IPS DF 6.9 (cell line): ENCODE data around the gene DLK2.

Experiments
- DNase-seq: peaks from one replicate; pipeline ENCODE4 v3.0.0-alpha.2; 2013; ENCODE audit warnings: low read depth, low spot score
- H3K27ac ChIP-seq: one replicate; pipeline ENCODE4 v1.5.1; 2013; ENCODE audit warnings: low read length, control low read depth
- H3K27me3 ChIP-seq: 2 replicates; pipeline ENCODE4 v1.6.1; 2013; ENCODE audit warnings: mild to moderate bottlenecking, low read length; ENCODE audit not compliant: control insufficient read depth, insufficient read depth
- H3K36me3 ChIP-seq: 2 replicates; pipeline ENCODE4 v1.6.1; 2013; ENCODE audit warnings: low read length; ENCODE audit not compliant: control insufficient read depth, insufficient read depth
- H3K4me1 ChIP-seq: 2 replicates; pipeline ENCODE4 v1.6.1; 2013; ENCODE audit warnings: low read length; ENCODE audit not compliant: control insufficient read depth, insufficient read depth
- H3K4me3 ChIP-seq: 2 replicates; pipeline ENCODE4 v1.5.1; 2013; ENCODE audit warnings: mild to moderate bottlenecking, low read length
- H3K9me3 ChIP-seq: 2 replicates; pipeline ENCODE4 v1.6.1; 2013; ENCODE audit warnings: low read length, inconsistent platforms; ENCODE audit not compliant: control insufficient read depth, insufficient read depth
- WGBS: extraction: QIAGEN DNeasy Blood & Tissue Kit; methylation state at CpG from one replicate; pipeline ENCODE4 v1.1.7; 2013; ENCODE audit warnings: mixed read lengths, missing lambda C conversion rate; ENCODE audit not compliant: insufficient read length, insufficient coverage; 5-methylcytosine and 5-hydroxymethylcytosine counted together

Gene DLK2

DNA sequence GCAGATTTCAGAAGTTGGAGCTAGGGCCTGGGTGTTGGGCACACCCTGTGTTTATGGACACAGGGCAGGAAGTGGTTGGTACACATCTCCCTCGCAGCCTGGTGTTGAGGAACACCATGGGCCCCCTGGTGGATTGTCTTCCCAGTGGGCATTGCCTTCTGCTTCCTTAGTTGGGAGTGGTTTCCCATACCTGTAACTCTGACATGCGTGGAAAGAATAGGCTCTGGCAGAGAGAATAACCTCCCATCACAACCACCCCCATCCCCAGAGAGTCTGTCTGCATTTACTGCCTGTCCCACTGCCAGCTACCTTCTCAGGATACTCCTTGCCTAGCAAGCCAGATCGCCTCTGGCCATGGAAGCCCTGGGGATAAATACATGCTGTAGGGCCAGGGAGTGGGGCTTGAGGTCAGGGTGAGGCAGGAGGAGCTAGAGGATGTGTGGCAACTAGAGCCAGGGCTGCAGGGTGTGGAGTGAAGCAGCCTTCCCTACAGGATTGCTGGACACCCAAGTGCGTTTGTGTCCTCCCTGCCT is 40.1 kb upstream of the DLK2 start:
- Histone ChIP-seq H3K4me3 (no peak overlapping the region), H3K36me3 (peaks cover 13% of the 10 kb centered on the region), H3K4me1 (peaks cover 10% of the 10 kb centered on the region), H3K9me3 (no peaks in the 10 kb centered on the region), H3K27ac (no peak overlapping the region), H3K27me3 (no peaks in the 10 kb centered on the region)
- no peak for DNase-seq
- no CpG with 5 or more reads among the region's 4 CpGs for WGBS

DNA sequence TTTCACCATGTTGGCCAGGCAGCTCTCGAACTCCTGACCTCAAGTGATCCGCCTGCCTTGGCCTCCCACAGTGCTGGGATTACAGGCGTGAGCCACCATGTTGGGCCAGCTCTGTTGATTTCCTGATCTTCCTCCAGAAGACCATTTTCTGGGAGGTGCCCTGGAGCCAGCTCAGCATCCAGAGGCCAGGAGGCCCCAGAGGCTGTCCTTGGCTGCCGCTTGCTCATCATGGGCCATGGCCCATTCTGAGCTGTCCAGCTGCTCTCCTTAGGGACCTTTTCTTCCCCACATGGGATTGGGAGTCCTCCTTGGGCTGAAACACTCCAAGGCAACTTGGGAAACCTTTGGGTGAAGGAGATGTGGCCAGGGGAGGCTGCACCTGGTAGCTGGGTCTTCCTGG is 39.4 kb upstream of the DLK2 start:
- WGBS, result no CpG with 5 or more reads among the region's 4 CpGs
- no peak overlapping the region for H3K27ac ChIP-seq
- peaks cover 10% of the 10 kb centered on the region for H3K4me1 ChIP-seq
- H3K36me3 ChIP-seq, result peaks cover 10% of the 10 kb centered on the region
- no peaks in the 10 kb centered on the region for H3K9me3 ChIP-seq
- H3K27me3 ChIP-seq, result no peaks in the 10 kb centered on the region
- no peak for DNase-seq
- H3K4me3 ChIP-seq, result no peak overlapping the region

DNA sequence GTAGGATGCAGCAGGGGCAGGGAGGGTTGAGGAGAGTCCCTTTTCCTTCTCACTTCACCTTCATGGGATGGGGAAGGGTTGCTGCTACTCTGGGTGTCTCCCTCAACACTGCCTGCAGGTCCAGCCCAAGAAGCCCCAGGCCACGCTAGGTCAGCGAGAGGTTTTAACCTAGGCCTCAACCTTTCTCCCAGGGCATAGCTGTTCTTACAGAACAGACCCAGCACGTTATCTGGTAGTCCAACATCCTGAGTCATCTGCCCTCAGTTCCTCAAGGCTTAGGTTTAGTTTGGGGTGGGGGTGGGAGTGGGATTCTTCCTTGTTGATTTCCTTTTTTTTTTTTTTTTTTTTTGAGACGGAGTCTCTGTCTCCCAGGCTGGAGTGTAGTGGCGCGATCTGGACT is 39.0 kb upstream of the DLK2 start:
- no peaks in the 10 kb centered on the region for H3K9me3 ChIP-seq
- H3K27ac ChIP-seq, result no peak overlapping the region
- H3K4me1 ChIP-seq, result peaks cover 10% of the 10 kb centered on the region
- no peak overlapping the region for H3K4me3 ChIP-seq
- H3K27me3 ChIP-seq, result no peaks in the 10 kb centered on the region
- DNase-seq, result no peak
- WGBS, result no CpG with 5 or more reads among the region's 6 CpGs
- peaks cover 7% of the 10 kb centered on the region for H3K36me3 ChIP-seq

DNA sequence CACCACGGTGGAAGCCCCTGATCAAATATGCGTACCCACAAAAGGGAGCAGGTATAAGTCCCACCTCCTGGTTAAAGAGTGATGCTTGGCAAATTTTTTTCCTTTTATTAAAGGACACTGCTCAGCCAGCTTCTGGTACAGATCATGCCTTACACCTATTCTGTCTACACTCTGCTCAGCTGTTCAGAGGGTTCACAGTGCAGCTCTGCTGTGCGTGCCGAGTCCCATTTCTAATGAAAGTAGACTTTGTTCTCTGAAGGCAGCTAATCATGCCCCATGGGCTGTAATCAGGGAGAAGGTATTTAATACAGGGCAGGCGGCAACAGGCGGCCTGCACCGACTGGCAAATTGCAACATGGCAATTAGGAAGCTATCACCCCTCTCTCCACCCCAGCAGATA is 38.5 kb upstream of the DLK2 start:
- Histone ChIP-seq H3K36me3 (peaks cover 3% of the 10 kb centered on the region), H3K27ac (no peak overlapping the region), H3K9me3 (no peaks in the 10 kb centered on the region), H3K4me1 (peaks cover 10% of the 10 kb centered on the region), H3K4me3 (no peak overlapping the region), H3K27me3 (no peaks in the 10 kb centered on the region)
- no peak for DNase-seq
- WGBS, result no CpG with 5 or more reads among the region's 7 CpGs

DNA sequence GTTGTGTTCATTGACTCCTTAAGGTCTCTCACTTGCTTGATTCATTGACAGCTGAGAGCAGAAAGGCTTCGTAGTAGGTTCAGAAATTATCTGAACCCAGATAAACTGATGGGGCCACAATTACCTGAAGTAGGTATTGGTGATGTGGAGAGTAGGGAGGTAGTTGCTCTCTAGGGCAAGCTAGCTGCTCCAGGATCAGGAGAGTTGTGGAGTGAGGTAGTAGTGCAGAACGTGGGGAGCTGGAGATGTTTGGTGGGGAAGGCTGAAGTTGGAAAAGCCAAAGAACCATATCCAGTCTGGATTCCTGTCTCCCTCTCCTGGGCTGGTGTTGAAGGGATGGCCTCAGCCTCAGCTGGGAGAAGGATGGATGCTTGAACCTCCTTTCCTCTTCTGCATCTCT is 37.9 kb upstream of the DLK2 start:
- WGBS, result no CpG with 5 or more reads among the region's 2 CpGs
- no peak overlapping the region for H3K27ac ChIP-seq
- no peaks in the 10 kb centered on the region for H3K27me3 ChIP-seq
- no peak overlapping the region for H3K4me3 ChIP-seq
- no peak for DNase-seq
- no peaks in the 10 kb centered on the region for H3K9me3 ChIP-seq
- peaks cover 10% of the 10 kb centered on the region for H3K4me1 ChIP-seq
- H3K36me3 ChIP-seq, result no peaks in the 10 kb centered on the region

DNA sequence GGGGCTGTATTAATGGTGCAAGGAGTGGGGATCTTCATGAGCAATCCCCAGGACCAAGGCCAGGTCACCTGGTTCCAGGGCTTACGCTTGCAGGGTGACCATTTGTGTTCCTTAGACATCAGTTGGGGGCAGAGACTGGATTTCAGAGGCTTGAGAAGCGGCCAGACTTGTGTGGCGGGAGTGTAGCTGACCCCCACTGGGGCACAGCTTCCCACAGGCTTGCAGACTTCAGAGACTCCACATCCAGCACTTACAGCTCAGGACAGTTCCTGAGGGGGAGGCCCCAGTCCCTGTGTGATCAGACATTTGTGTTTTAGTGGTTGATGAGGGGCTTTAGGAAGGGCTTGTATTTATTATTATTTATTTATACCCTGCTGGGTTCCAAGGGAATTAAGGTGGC is 37.3 kb upstream of the DLK2 start:
- no peak for DNase-seq
- no peaks in the 10 kb centered on the region for H3K36me3 ChIP-seq
- H3K27ac ChIP-seq, result no peak overlapping the region
- peaks cover 10% of the 10 kb centered on the region for H3K4me1 ChIP-seq
- no peak overlapping the region for H3K4me3 ChIP-seq
- no peaks in the 10 kb centered on the region for H3K27me3 ChIP-seq
- WGBS, result no CpG with 5 or more reads among the region's 3 CpGs
- H3K9me3 ChIP-seq, result no peaks in the 10 kb centered on the region

DNA sequence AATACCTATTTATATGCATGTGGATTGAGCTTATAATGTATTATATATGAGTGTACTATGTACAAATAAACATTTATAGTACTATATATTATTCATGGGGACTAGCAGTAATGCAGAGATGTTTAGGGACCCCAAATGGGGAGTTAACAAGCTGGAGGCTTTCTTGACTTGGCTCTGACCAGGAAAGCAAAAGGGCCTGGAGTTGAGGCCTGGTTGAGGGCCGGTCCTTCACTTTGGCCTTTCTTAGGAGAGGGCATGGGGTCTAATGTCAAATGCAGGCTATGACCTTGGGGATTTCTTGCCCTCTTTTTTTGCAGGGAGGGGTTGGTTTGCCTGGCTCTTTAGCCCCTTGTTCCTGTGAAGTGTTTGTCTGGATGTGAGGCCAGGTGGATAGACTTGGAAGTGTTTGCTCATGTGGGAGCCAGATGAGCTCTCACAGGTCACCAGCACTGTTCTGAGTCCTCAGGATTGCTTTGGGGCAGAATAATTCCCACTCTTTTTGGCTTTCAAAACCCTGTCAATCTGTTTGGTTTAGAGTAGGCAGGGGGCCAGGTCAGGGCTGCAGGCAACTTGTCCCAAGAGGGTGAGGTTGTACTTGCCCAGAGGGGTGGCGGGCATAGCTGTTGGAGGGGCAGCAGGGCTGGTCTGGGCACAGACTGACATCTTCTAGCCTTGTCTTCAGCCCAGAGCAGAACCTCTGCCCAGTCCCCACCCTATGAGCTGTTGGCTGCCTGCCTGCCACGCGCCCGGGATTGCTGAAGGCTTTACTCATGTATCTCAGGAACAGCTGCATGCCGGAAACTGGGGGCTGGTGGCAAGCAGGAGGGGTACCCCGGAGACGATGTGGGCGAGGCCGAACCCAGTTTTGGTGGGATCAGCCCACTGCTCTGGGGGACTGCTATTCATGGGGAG is 36.7 kb upstream of the DLK2 start:
- Histone ChIP-seq H3K27me3 (no peaks in the 10 kb centered on the region), H3K36me3 (no peaks in the 10 kb centered on the region), H3K9me3 (no peaks in the 10 kb centered on the region), H3K4me1 (peaks cover 10% of the 10 kb centered on the region), H3K27ac (no peak overlapping the region), H3K4me3 (no peak overlapping the region)
- no peak for DNase-seq
- WGBS, result no CpG with 5 or more reads among the region's 10 CpGs

DNA sequence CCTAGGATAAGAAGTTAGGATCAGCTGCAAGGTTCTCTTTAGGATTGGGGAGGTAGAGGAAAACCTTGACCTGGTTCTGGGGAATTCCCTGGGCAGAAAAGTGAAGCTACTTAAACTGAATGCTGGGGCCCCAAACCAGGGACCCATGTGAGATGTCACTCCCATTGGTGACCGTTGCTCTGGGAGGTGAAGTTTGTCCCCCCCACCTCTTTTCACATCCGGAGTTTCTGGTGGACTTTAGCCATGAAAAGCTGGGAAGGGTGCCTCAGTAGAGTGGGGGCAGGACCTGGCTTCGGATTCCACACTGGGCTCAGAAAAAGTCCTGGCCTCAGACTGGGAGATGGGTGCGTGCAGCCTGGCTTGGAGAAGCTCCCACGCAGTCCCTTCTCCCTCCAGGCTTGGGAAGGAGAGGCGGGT is 35.2 kb upstream of the DLK2 start:
- DNase-seq, result no peak
- H3K4me1 ChIP-seq, result peaks cover 5% of the 10 kb centered on the region; the same call in 1 of the 2 replicates
- H3K9me3 ChIP-seq, result no peaks in the 10 kb centered on the region
- no peaks in the 10 kb centered on the region for H3K27me3 ChIP-seq
- WGBS, result no CpG with 5 or more reads among the region's 6 CpGs
- H3K4me3 ChIP-seq, result no peak overlapping the region
- H3K27ac ChIP-seq, result no peak overlapping the region
- H3K36me3 ChIP-seq, result no peaks in the 10 kb centered on the region

DNA sequence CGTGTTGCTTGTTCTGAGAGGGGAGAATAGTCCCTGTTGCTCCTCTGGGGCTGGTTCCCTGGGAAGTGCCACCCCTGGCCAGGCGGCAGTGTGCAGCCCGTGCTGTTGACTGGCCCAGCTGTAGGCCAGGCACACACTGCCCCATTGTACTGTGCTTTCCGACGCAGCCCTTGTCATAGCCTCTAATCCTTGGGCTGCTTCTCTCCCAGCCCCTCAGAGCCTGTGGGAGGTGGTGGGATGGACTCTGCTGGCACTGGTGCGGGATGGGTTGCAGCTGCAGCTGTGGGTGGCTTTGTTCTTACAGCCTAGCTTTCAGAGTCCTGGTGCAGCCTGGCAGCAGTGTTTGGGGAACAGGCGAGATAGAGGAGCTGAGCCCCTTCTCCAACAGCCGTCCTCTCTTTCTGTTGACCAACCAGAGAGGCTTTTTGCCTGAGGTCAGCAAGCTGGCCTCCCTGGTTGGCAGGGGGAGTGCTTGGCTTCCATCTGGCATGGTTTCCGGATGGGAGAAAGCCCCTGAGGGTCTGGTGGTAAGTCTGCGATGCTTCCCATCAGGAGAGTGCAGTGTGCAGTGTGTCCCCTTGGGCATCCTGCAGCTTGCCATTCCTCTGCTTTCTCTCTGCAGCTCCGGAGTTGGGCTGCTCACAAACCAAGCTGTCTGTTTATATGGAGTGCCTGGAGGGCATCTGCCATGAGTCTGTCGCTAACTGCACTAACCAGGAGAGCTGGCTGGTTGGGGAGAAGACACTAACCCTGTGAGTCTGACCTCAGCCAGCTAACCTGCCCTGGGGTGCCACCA is 34.1 kb upstream of the DLK2 start:
- H3K27ac ChIP-seq, result no peak overlapping the region
- no peaks in the 10 kb centered on the region for H3K4me1 ChIP-seq
- H3K27me3 ChIP-seq, result no peaks in the 10 kb centered on the region
- DNase-seq, result no peak
- WGBS, result no CpG with 5 or more reads among the region's 12 CpGs
- H3K9me3 ChIP-seq, result no peaks in the 10 kb centered on the region
- H3K4me3 ChIP-seq, result no peak overlapping the region
- no peaks in the 10 kb centered on the region for H3K36me3 ChIP-seq

DNA sequence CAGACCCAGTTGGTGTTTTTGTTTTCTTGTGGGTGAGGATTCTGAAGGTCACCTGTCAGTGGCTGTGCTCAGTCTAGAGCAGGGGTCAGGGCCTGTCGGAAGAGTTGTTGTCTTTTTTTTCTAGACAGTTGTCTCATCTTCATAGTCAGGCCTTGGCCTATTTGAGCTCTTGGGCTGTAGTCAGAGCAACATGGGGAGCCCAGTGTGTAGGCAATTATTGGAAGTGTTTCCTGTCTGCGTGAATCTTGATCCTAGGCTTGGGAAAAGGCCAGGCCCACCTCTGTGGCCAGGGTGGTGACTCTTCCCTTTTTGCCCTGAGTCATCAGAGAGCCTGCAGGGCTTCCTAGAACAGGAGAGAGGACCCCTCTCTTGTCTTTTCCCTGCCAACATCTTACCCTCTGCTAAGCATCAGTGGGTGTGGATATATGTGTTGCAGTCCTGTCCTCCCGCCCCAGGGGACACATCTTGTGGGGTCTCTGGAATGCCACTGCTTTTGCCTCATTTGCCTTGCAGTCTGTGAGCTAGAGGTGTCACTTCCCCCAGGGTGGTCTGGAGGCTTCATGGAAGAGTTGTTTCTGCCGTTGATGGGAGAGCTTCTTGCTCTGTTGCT is 33.4 kb upstream of the DLK2 start:
- DNase-seq, result no peak
- Histone ChIP-seq H3K36me3 (no peaks in the 10 kb centered on the region), H3K27ac (no peak overlapping the region), H3K4me3 (no peak overlapping the region), H3K27me3 (no peaks in the 10 kb centered on the region), H3K9me3 (no peaks in the 10 kb centered on the region), H3K4me1 (no peaks in the 10 kb centered on the region)
- WGBS, result no CpG with 5 or more reads among the region's 4 CpGs
